Measurements from ENCODE around the gene SH2D3C. TPM values are rescaled to one million over a fixed set of nuclear protein-coding genes. Genes with fewer than 3 reads are reported as not detected.

The SH2D3C gene
- total RNA-seq, 1 donor, result 0.18 TPM

DNA sequence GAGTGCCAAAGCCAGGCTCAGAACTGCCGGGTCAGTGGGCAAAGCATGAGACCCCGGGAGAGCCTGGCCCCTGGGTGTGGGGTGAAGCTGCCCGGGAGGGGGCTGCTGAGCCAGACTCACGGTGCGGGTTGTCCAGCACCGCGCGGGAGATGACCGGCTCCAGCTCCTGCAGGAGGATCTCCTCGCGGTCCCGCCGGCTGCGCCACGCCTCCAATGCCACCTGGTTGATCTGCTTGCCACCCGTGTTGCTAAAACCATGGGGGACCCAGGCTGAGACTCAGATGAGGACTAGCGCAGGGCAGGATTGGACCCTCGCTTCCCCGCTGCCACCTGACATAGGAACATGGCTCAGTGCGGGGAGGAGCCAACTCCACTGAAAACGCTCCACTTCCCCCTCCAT, 46.0 kb downstream of the SH2D3C start:
- TF ChIP-seq, protein P1, sequence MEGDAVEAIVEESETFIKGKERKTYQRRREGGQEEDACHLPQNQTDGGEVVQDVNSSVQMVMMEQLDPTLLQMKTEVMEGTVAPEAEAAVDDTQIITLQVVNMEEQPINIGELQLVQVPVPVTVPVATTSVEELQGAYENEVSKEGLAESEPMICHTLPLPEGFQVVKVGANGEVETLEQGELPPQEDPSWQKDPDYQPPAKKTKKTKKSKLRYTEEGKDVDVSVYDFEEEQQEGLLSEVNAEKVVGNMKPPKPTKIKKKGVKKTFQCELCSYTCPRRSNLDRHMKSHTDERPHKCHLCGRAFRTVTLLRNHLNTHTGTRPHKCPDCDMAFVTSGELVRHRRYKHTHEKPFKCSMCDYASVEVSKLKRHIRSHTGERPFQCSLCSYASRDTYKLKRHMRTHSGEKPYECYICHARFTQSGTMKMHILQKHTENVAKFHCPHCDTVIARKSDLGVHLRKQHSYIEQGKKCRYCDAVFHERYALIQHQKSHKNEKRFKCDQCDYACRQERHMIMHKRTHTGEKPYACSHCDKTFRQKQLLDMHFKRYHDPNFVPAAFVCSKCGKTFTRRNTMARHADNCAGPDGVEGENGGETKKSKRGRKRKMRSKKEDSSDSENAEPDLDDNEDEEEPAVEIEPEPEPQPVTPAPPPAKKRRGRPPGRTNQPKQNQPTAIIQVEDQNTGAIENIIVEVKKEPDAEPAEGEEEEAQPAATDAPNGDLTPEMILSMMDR (IDR thresholded peaks at IDR 0.05; ENCODE audit: insufficient read depth, low read length), result no peak
- H3K4me3 ChIP-seq (ENCODE audit: low read depth, low read length), result no peak overlapping the region
- DNase-seq (ENCODE audit: low read depth), result no peak

DNA sequence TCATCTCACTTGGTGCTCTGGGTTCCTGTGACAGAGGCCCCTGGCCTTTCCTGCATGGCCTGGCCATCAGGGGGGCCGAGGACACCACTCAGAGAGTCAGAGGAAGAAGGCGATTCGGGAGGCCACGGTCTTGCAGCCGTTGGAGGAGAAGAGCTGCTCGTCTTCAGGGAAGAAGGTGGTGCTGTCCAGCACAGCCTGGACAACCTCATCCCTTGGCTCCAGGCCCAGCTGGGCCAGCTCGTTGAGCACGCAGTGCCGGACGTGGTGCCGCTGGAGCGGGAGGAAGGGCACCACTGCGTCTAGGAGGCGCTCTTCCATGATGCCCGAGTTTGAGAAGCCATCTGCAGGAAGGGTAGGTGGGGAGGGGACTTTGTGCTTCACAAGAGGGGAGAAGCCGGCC, 46.5 kb downstream of the SH2D3C start:
- no peak for DNase-seq (ENCODE audit: low read depth)
- H3K4me3 ChIP-seq (ENCODE audit: low read depth, low read length), result no peak overlapping the region
- TF ChIP-seq, protein P1 (IDR thresholded peaks at IDR 0.05; ENCODE audit: insufficient read depth, low read length), result no peak

DNA sequence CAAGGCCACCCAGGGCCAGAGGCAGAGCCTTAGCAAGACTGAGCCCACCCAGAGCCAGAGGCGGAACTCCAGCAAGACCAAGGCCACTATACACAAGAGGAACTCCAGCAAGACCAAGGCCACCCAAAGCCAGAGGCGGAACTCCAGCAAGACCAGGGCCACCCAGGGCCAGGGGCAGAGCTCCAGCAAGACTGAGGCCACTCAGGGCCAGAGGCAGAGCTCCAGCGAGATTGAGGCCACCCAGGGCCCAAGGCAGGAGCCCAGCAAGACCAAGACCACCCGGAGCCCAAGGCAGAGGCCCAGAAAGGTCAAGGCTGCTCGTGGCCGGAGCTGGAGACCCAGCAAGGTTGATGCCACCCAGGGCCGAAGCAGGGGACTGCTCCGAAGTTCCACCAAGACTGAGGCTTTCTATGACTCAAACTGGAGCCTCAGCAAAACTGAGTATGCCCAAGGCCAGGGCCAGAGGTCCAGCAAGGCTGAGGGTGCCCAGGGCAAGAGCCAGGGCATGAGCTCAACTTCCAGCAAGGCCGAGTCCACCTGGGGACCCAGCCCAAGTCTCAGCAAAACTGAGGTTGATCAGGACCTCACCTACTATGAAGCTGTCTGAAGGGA, 47.6 kb downstream of the SH2D3C start:
- H3K4me3 ChIP-seq (ENCODE audit: low read depth, low read length), result no peak overlapping the region
- DNase-seq (ENCODE audit: low read depth), result no peak
- TF ChIP-seq, protein P1 (IDR thresholded peaks at IDR 0.05; ENCODE audit: insufficient read depth, low read length), result no peak

DNA sequence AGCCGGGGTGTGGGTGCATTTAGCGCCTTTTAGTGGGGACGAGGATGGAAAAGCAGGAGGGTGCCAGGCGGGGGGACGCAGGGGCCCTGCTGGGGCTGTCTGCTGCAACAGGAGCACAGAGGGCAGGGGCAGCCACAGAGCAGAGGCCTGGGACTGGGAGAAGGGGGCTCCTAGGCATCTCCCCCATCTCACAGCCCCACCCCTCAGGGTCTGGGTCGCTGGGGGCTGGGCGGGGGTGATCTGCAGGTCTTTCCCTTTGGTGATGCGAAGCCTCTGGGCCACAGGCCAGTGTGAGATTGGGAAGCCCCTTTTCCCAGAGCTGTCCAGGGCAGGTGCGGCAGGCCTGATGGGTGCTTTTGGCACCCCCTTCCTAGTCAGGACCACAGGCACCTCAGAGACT, 48.2 kb downstream of the SH2D3C start:
- H3K4me3 ChIP-seq (ENCODE audit: low read depth, low read length), result no peak overlapping the region
- TF ChIP-seq, protein P1 (IDR thresholded peaks at IDR 0.05; ENCODE audit: insufficient read depth, low read length), result no peak
- DNase-seq (ENCODE audit: low read depth), result no peak

DNA sequence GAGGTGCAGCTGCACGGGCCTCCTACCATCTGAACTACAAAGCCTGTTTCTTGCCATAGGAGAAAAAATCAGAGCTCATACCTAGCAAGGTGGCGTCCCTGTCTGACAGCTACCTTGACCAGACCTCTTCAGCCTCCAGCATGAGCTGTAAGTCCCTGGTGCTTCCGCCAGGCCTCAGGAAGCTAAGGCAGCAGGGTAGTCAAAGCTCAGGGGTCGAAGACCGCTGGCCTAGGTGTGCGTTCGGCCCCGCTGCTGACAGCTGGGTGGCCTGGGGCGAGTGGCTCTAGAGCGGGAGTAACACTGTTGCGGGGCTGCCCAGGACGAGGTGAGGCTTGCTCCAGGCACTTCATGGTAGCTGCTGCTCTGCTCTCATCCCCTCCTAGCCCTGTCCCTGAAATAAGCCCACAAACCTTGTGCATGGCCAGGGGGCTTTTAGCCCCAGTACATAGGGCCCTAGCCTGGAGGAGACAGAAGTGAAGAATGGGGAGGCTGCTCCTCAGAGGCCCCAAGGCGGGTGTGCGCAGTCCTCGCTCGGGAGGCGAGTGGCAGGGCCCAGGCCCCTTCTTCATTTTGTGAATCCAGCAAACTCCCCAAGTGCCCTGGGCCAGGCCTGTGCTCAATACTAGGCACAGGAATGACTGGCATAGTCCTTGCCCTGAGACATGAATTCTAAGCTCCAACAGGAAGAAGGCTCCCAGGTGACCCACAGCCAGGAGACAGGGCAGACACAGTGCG, 48.8 kb downstream of the SH2D3C start:
- H3K4me3 ChIP-seq (ENCODE audit: low read depth, low read length), result no peak overlapping the region
- no peak for DNase-seq (ENCODE audit: low read depth)
- TF ChIP-seq, protein P1 (IDR thresholded peaks at IDR 0.05; ENCODE audit: insufficient read depth, low read length), result no peak

DNA sequence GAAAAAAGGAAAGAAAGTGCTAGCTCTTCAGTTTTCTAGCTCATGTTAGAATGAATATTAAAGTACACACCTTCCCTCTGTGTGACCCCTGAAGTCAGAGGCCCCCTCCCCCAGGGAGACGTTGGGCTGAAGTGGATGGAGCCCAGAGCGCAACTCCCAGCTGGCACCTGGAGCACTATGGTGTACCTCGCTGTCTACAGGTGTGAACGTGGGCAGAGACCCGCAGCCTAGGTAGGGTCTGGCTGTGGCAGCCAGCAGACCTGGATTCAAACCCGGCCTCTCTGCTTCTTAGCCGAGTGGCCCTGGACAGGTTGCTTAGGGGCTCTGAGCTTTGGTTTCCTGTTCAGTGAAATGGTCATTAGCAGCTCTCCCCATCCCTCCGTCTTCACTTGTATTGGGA, 49.7 kb downstream of the SH2D3C start:
- H3K4me3 ChIP-seq (ENCODE audit: low read depth, low read length), result no peak overlapping the region
- DNase-seq (ENCODE audit: low read depth), result no peak
- TF ChIP-seq, protein P1 (IDR thresholded peaks at IDR 0.05; ENCODE audit: insufficient read depth, low read length), result no peak
